T-helper 1 cell (primary cell): ENCODE results near the gene PRICKLE4.
"Not testable (repeated sequence)": the region's sequence is repeated elsewhere in the genome, so short reads cannot be mapped to it uniquely, and the experiment has no call there.

Source experiments
- DNase-seq, 5 donors: peaks; one replicate each; pipeline ENCODE4 v3.0.0-alpha.2; 2012 to 2020

PRICKLE4 gene

DNA sequence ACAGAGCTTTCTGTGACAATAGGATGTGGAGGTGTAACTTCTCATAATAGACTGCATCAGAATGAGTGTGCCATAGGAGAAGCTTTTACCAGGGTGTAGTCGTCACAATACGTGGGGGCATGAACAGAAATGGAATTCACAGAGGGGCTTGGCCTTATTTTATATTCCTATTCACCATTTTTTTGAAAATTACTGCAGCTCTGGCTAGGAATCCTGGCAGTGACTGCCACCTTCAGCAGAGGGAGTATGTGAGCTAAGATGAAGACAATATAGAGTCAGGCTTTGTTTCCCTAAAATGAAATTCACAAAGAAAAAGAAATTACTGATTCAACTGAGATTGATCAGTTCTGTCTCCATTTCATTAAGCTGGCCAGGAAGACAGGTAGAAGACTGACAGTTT is 20.8 kb downstream of the PRICKLE4 start:
- DNase-seq, result no peak

DNA sequence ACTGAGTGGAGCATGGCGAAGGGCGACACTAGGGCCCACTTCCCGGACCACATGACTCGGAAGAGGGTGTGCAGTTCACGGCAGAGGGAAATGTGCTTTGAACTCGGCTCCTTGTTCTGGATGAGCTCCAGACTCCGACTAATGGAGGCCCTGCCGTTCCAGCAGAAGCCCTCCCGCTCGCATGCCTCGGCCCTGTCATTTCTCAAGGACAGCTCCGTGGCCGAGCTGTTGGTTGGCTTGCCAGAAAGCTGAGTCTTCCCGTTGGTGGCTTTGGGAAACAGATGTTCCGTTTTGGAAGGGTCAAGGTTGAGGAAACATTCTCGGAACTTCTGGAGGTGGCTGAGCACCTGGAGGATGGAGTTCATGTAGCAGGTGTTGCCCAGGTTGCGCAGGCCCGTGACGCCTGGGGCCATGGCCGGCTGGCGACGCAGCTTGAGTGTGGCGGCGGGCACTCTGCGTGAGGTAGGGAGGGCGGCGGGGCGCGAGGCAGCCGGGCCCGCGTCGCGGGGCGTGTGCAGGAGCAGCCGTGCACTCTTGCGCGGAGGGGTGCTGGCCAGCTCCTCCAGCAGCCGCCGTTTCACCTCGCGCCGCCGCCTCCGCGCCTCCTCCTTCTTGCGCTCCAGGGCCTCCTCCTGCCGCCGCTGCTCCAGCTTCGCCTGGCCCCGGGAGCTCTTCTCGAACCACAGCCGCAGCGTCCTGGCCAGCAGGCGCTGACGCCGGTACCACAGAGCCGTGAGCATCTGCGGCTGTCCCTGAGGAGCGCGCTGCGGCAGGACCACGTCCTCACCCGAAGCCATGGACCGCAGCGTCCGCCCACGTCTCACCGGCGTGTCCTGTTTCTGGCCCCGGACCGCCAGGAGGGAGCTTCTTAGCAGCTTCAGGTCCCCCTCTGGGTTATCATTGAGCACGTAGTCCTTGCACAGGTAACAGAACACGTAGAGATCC is 25.5 kb downstream of the PRICKLE4 start:
- no peak for DNase-seq

DNA sequence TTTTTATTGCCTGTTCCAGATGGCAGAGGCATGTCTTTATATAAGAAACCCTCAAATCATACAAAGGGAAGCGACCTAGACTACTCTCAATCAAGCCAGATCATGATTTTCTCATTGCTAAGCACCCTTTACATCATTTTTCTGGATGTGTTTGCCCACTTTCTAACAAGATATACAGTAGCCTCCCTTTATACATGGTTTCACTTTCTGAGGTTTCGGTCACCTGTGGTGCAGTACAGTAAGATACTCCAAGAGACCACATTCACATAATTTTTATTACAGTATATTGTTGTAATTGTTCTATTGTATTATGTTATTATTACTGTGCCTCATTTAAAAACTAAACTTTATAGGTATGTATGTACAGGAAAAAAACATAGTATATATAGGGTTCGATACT is 30.5 kb downstream of the PRICKLE4 start:
- DNase-seq, result no peak

DNA sequence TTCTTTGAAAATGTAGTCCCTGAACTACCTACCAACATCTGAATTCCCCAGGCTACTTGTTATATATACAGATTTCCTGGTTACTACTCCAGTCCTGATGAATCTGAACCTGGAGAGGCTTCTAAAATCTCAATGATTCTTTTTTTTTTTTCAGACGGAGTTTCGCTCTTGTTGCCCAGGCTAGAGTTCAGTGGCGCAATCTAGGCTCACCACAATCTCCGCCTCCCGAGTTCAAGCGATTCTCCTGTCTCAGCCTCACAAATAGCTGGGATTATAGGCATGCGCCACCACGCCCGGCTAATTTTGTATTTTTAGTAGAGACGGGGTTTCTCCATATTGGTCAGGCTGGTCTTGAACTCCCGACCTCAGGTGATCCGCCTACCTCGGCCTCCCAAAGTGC is 31.4 kb downstream of the PRICKLE4 start:
- DNase-seq, result not testable (repeated sequence)

DNA sequence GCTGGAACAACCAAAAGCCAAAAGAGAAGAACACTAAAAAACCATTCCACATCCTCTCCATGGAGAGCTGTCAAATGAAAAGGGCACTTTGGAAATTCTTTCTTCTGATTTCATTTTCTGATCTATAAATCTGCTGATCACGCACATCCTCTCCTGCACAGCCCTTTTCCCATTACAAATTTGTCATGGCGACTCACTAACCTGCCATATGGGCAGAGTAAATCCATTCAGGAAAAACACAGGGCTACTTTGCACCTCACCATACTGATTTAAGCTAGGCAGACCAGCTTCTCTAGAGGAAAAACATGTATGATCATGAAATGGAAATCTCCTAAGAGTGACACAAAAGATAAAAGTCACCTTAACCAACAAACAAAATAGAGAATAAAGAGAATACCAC is 32.9 kb downstream of the PRICKLE4 start:
- no peak for DNase-seq

DNA sequence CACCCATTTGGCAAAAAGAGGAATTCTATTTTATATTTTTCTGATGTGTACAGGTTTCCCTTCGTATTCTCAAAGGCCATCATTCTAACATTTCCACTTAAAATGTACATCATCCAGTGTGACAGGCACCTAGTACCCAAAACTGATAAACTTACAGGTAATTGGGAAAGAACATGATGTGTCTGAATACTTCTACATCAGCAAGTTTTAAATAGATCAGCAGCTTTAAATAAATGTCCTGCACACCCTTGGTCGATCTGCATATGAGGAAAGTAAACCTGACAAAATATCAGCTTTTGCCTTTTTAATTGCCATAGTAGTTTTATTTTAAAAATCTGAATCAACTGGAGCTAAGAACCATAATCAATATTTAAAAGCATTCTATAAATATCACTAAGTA is 33.4 kb downstream of the PRICKLE4 start:
- DNase-seq, result no peak

DNA sequence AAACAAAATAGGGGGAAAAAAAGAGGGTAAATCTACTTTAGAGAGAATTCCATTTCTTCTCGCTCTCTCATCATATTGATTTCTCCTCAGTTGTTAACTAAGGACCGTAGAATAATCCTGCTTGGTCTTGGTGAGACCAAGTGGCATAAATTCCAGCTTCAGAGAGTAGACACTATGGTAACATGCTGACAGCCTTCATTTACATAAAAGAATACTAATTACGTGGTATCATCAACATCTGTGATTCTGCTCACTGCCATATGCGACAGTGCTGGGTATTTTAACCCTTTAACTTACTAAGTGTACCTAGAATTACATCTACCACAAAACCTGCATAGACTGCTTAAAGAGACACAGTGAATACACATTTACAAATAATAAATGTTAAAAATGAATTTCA is 34.0 kb downstream of the PRICKLE4 start:
- no peak for DNase-seq

DNA sequence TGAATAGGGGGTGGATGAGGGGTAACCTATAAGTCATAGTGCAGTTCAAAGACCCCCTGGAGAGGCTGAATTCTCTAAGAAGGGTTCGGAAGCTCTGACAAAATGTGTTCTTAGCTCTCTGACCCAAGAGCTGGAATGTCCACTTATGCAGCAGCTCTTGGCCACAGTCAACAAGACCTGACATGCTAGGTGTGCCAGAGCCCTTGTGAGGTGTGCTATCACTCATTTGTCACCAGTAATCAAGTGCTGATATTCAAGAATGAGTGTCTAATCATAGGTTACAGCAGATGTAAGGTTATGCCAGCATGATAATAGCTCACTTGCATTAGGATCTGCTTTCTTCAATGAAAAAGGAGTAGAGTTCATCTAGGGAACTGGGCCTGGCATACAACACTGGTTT is 35.0 kb downstream of the PRICKLE4 start:
- no peak for DNase-seq

DNA sequence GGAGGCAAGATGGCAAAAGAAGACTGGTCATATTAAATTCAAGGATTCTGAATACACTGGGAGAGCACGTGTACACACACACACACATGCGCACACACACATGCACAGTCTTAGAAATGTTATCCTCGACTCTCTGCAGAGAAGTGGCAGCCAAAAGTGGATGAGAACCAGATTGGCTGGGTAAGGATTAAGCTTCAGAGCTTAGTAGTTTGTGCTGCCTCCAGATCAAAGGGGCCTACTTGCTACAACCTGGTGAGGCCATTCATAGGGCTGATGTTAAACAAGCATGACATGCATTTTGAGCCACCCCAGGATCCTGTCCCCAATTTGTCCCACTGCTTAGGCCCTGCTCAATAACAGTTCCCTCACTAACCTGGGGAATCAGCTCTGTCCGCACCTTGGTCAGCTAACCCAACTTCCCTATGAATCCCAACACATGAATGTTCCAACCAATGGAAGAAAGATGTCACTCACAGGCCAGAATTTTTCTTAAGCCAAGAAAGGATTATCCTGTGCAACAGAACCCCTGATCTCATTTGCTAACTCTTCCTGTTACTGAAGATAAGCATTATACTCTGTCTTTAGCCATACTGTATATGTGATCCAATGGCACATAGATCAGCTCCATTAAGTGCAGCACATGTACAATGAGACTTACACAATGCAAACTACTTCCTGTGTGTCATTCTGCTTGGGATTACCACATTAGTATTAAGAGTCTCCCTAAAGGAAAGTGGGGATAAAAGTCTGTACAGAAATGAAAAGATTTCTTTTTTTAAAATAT is 37.9 kb downstream of the PRICKLE4 start:
- no peak for DNase-seq

DNA sequence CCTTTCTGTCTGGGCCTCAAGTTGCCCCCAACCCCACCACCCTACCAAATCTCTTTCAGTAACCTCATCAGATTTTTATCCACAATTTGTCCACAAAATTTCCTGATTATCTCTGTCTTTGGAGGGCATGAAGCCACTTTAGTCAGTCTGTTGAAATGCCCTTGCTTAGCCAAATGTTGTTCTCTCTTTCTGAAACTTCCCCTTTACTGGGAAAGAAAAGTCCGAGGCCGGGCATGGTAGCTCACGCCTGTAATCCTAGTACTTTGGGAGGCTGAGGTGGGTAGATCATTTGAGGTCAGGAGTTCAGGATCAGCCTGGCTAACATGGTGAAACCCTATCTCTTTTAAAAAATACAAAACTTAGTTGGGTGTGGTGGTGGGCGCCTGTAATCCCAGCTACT is 40.7 kb downstream of the PRICKLE4 start:
- DNase-seq, result no peak

DNA sequence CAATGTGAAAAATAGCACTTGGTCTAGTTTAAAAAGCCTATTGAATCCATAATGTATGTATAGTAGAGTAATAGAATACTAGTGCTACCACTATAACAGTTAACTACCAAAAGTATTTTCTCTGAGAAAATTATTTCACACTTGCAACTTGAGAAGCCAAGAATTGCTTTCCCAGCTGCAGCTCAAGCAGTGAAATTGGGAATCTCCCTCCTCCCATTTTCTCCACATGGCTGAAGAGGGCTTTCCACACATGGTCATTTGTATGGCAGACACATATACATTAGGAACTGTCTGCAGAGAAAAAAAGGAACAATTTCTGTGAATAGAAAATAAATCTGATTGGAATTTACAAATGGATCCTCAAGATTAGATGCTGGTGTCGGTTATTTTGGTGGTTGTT is 41.4 kb downstream of the PRICKLE4 start:
- no peak for DNase-seq

DNA sequence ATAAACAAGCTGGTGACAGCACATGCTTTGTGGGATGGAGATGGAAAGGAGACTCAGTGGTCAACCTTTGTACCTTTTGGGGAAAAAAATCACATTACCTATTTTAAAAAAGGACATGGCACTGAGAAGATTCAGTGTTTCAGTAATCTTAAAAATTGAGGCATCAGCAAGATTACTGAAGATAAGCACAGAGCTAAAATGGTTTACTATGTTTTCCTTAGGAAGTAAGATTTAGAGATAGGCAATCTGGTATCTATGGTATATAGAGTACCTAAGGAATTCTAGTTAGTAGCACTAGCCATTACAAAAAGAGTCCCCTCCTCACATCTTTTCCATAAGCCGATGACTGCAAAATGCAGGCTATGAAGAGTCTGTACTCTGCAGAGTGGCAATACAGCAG is 42.6 kb downstream of the PRICKLE4 start:
- no peak for DNase-seq

DNA sequence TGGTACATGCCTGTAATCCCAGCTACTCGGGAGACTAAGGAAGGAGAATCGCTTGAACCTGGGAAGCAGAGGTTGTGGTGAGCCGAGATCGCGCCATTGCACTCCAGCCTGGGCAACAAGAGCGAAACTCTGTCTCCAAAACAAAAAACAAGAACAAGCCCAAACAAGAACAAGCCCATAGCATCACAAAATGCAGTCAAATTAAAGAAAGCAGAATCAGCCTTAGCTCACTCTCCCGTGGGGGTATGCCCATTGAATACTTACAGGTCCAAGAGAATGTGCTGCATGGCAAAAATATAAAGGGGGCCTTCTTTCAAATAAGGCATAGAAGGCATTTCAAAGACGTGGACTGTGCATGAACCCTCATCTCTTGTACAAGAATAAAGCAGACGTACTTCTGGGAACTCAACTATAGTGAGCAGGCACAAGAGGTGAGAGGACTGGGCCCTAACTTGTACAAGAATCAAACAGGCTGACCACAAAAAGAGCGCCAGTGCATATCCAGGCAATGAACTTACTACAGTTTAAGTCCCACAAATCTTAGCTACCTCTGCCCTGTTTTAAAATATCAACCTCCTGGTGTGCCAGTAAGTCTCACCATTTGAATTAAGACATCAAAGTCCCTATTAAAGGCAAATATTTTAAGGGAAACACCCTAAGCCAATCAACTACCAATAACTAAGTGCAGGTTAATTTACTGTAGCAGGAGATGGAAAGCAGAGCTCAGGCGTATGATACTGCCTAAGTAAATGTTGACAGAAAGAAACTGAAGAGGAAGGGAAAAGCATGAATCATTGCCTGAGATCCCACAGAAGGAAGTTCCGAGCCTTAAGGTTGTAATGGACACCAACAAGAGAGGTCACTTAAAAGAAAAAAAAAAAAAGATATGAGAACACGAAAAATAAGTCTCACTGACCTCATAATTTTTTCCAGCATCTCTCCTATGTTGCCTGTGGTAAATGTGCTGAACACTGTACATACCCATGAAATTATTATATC is 44.3 kb downstream of the PRICKLE4 start:
- no peak for DNase-seq

DNA sequence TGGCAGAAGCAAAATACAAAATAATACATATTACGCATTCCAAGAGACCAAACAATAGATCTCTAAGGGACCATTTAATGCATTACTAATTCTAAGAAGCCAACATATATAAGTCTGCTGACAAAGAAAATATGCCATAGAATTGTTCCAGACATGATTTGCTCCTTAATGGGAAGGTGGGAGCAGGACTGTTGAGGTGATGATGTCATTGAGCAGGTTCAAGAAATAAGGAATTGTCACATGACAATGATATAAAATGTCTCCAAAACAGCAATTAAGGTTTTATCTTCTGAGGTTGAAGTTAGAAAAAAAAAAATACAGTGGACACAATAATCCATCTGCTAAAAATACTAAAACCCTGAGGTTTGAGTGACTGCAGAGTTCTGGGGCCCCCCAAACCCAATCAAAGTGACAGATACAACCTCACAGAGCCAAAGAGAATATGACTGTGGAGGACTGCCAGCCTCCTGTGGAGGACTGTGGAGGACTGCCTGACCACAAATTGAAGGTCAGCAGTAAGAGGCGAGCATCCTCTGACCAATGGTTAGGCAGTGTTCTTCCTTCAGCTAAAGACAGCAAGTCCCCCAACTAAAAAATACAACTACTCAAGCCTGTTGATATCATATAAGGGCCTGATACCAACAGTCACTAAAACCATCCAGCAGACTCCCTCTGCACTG is 45.9 kb downstream of the PRICKLE4 start:
- no peak for DNase-seq

DNA sequence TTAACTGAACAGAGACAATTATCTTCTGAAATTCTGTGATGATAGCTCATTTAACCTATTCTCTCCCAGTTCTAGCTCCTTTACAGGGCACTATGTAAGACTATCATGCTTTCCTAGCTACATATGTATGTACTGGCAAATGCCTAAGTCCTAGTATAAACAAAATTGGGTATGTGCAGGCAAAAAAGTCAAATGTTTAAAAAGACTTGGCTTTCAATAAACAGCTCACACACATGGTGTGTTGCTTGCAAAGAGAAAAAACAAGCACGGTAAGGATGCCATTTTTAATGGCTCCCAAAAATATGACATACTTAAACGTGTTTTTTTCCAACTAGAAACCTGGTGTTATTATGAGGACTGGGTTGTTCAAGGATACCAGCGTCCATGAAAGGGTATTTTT is 51.7 kb downstream of the PRICKLE4 start:
- no peak for DNase-seq

DNA sequence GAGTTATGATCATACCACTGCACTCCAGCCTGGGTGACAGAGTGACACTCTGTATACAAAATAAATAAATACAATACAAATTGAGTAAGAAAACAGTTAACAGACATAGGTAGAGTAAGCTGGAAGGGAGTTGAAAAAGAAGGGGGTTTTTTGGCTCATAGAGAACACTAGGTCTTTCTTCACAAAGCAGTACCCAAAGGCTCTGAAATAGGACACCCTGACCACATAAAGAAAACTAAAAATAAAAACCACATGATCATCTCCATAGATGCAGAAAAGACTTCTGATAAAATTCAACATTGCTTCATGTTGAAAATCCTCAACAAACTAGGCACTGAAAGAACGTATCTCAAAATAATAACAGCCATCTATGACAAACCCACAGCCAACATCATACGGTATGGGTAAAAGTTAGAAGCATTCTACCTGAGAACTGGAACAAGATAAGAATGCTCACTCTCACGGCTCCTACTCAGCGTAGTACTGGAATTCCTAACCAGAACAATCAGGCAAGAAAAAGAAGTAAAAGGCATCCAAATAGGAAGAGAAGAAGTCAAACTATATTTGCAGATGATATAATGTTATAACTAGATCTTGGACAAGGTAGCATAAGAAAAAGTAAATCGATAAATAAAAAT is 55.6 kb downstream of the PRICKLE4 start:
- DNase-seq, result no peak

DNA sequence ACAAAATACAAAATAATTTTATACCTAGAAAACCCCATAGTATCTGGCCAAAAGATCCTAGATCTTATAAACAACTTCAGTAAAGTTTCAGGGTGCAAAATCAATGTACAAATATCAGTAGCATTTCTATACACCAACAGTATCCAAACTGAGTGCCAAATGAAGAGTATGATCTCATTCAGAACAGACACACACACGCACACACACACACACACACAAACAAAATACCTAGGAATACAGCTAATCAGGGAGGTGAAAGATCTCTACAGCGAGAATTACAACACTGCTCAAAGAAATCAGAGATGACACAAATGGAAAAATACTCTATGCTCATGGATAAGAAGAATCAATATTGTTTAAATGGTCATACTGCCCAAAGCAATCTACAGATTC is 56.1 kb downstream of the PRICKLE4 start:
- no peak for DNase-seq
